NK-92 treated with Interleukin-12 subunit alpha and Interleukin-12 subunit beta, amount 100 ng/mL, for 24 hours (cell line): ENCODE data around the gene ADAT2.
A peak's percentile ranks its signal among the peaks of the same experiment; 100 is the strongest.

Experiments
- DNase-seq: peaks from one replicate; lab custom pipeline; 2025; lab: John Stamatoyannopoulos, UW

The ADAT2 gene

GRCh38 chr6:143397227-143398222 is 53.0 kb downstream of the ADAT2 start:
- peak; percentile 77 for DNase-seq

- peak; percentile 55 for DNase-seq
Measured at GRCh38 chr6:143396497-143397226, 53.8 kb downstream of the ADAT2 start.

GRCh38 chr6:143395699-143396098 is 54.8 kb downstream of the ADAT2 start:
- DNase-seq: no peak

GRCh38 chr6:143394389-143394788 is 56.1 kb downstream of the ADAT2 start:
- DNase-seq: no peak

GRCh38 chr6:143390278-143390677 is 60.2 kb downstream of the ADAT2 start:
- DNase-seq: no peak

GRCh38 chr6:143385636-143386035 is 64.9 kb downstream of the ADAT2 start:
- DNase-seq: no peak

GRCh38 chr6:143376861-143377260 is 73.6 kb downstream of the ADAT2 start:
- DNase-seq: no peak

GRCh38 chr6:143376375-143376774 is 74.1 kb downstream of the ADAT2 start:
- no peak for DNase-seq

GRCh38 chr6:143375022-143375585 is 75.4 kb downstream of the ADAT2 start:
- DNase-seq: no peak

- DNase-seq: no peak
Measured at GRCh38 chr6:143374014-143374413, 76.5 kb downstream of the ADAT2 start.
